Activated CD4-positive, alpha-beta memory T cell treated with anti-CD3 and anti-CD28 coated beads, Interleukin-2, amount 10 ng/mL, durations not matched to agents 7 days and 5 days (primary cell): ENCODE results near the gene IGF2R. TPM values are rescaled to one million over a fixed set of nuclear protein-coding genes. Genes with fewer than 3 reads are reported as not detected.
"Not testable (repeated sequence)": the region's sequence is repeated elsewhere in the genome, so short reads cannot be mapped to it uniquely, and the experiment has no call there.

Experiments
- CTCF ChIA-PET: fragments of 350-600 bp; sonication (Branson Sonifier 250); formaldehyde crosslinking; loops from one replicate; lab custom pipeline; 2021; ENCODE audit warnings: antibody characterized with exemption, inconsistent platforms; lab: Charles Lee
- POLR2A ChIA-PET: fragments of 350-600 bp; sonication (Branson Sonifier 250); formaldehyde crosslinking; loops from one replicate; lab custom pipeline; 2021; ENCODE audit warnings: antibody characterized with exemption; lab: Charles Lee
- DNase-seq: peaks from one replicate; pipeline ENCODE4 v3.0.0-alpha.2; 2020
- H3K27ac Mint-ChIP-seq: one replicate; pipeline ENCODE4 v1.8.0; 2021; ENCODE audit warnings: mild to moderate bottlenecking, mixed read lengths
- H3K27me3 Mint-ChIP-seq: one replicate; pipeline ENCODE4 v1.8.0; 2021; ENCODE audit warnings: mixed read lengths
- H3K36me3 Mint-ChIP-seq: one replicate; pipeline ENCODE4 v1.8.0; 2021; ENCODE audit warnings: low read depth, mixed read lengths
- H3K4me1 Mint-ChIP-seq: one replicate; pipeline ENCODE4 v1.8.0; 2021; ENCODE audit warnings: mixed read lengths
- H3K4me3 Mint-ChIP-seq: one replicate; pipeline ENCODE4 v1.8.0; 2021; ENCODE audit warnings: mild to moderate bottlenecking, mixed read lengths
- H3K9me3 Mint-ChIP-seq: one replicate; pipeline ENCODE4 v1.8.0; 2021; ENCODE audit warnings: mixed read lengths
- total RNA-seq, 2 experiments: library from RNA; stranded (reverse); gene quantifications; one replicate each; pipeline ENCODE4 v1.2.3, GENCODE V29; 2021

The IGF2R gene
- total RNA-seq, 2 experiments from 2014 or later, result 66.9 to 70.9 TPM

DNA sequence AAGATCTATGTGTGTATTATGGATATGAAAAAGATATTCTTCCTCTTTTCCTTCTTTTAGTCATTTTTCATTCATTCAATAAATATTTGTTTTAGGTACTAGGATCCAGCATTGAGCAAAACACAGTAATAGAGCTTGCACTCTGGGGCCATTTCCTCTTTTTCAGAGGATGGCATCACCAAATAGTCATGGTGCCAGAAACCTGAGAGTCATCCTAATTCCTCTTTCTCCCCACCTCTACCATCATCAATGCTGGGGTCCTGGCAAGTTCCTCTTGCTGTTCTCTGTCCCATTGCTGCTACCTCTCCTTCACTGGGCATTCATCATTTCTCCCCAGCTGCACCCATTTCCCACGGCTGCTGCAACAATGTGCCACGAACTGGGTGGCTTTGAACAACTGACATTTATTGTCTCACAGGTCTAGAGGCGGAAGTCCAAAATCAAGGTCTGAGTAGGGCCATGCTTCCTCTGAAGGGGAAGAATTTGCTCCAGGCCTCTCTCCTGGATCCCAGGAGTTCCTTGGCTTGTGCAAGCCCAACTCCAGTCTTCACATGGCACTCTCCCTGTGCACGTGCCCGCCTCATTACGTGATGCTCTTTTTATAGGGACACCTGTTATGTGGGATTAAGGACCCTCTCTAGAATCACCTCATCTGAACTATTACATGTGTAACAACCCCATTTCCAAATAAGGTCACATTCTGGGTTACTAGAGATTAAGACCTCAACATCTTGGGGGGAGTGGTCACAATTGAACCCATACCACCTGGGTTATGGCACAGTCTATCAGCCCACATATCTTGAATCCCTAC is 9.5 kb upstream of the IGF2R start:
- Mint-ChIP-seq H3K4me1 (peaks cover 9% of the 10 kb centered on the region), H3K4me3 (no peak overlapping the region), H3K36me3 (no peaks in the 10 kb centered on the region), H3K9me3 (no peaks in the 10 kb centered on the region), H3K27ac (no peak overlapping the region), H3K27me3 (peaks cover 14% of the 10 kb centered on the region)
- no peak for DNase-seq
- CTCF ChIA-PET, result no interaction called here
- POLR2A ChIA-PET, result interaction anchor here (0.8 kb wide), 1 partner anchor 29 kb away, joined by 3 read pairs; no protein-coding TSS in a partner anchor

DNA sequence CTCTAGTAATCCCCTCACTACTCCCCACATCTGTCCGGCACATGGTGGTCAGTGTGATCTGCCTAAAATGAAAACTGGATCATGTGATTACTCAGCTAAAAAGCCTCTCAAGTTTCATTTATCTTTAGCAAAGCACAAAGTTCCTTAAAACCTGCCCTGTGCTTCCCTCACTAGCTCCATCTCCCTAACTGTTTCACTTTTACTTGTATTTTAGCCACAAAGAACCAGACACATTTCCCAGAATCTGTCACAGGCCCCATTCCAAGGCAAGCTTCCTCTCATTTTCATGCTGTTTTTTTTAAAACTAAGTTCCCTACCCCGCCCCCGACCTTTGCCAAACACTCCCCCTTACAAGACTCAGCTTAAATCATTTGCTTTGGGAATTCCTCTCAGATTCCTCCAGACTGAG is 8.9 kb upstream of the IGF2R start:
- Mint-ChIP-seq H3K27ac (no peak overlapping the region), H3K9me3 (no peaks in the 10 kb centered on the region), H3K4me1 (peaks cover 9% of the 10 kb centered on the region), H3K27me3 (peaks cover 14% of the 10 kb centered on the region), H3K36me3 (no peaks in the 10 kb centered on the region), H3K4me3 (no peak overlapping the region)
- ChIA-PET CTCF (no interaction called here), POLR2A (no interaction called here)
- no peak for DNase-seq

DNA sequence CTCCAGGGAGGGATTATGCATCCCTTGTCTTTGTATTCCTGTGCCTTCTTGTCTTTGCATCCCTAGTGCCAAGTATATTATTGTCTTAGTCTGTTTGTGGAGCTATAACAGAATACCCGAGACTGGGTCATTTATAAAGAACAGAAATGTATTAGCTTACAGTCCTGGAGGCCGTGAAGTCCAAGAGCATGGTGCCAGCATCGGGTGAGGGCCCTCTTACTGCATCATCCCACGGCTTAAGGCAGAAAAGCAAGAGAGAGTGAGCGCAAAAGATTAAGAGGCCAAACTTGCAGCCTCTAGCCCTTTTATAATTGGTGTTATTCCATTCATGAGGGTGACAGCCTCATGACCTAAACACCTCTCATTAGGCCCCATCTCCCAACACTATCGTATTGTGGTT is 8.4 kb upstream of the IGF2R start:
- peaks cover 14% of the 10 kb centered on the region for H3K27me3 Mint-ChIP-seq
- ChIA-PET POLR2A (no interaction called here), CTCF (no interaction called here)
- no peak for DNase-seq
- H3K9me3 Mint-ChIP-seq, result no peaks in the 10 kb centered on the region
- H3K4me3 Mint-ChIP-seq, result no peak overlapping the region
- H3K4me1 Mint-ChIP-seq, result peaks cover 9% of the 10 kb centered on the region
- H3K36me3 Mint-ChIP-seq, result no peaks in the 10 kb centered on the region
- H3K27ac Mint-ChIP-seq, result no peak overlapping the region

DNA sequence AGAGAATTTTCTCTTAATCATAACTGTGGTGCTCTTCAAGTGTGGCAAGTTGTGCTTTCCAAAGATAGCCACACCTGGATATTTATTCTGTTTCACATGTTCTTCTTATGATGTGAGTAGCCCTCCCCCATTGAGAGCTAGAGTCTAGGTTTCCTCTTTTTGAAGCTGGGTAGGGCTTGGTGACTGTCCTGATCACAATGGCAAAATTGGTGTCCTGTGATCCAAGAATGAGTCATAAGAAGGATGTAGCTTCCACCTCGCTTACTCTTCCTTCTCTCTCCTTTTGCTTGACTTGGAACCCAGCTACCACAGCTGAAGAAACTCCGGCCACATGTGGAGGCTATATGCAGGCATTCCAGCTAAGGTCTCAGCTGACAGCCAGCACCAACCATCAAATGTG is 7.4 kb upstream of the IGF2R start:
- ChIA-PET CTCF (no interaction called here), POLR2A (no interaction called here)
- Mint-ChIP-seq H3K4me3 (no peak overlapping the region), H3K4me1 (peaks cover 9% of the 10 kb centered on the region), H3K27me3 (peaks cover 12% of the 10 kb centered on the region), H3K27ac (no peak overlapping the region), H3K9me3 (no peaks in the 10 kb centered on the region), H3K36me3 (no peaks in the 10 kb centered on the region)
- DNase-seq, result no peak

DNA sequence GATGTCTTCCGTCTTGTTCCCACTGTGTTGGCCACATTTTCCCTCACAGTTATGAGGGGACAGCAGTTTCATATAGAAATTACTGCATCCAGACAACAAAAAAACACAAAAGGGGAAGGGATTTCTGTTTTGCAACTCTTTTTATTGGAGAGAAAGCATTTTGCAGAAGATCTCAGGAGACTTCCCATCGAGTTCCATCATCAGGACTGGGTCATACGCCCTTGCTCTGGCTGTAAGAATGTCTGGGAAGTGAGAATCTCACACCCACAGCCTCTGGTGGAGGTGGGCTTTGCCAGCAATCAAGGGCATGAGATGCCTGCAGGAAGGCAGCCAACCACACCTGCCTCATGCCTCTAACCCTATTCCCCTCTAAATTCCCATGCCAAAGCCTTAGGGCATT is 5.8 kb upstream of the IGF2R start:
- CTCF ChIA-PET, result no interaction called here
- H3K9me3 Mint-ChIP-seq, result no peaks in the 10 kb centered on the region
- DNase-seq, result no peak
- peaks cover 15% of the 10 kb centered on the region for H3K4me1 Mint-ChIP-seq
- H3K4me3 Mint-ChIP-seq, result no peak overlapping the region
- POLR2A ChIA-PET, result no interaction called here
- H3K27me3 Mint-ChIP-seq, result peaks cover 15% of the 10 kb centered on the region
- H3K27ac Mint-ChIP-seq, result no peak overlapping the region
- no peaks in the 10 kb centered on the region for H3K36me3 Mint-ChIP-seq

DNA sequence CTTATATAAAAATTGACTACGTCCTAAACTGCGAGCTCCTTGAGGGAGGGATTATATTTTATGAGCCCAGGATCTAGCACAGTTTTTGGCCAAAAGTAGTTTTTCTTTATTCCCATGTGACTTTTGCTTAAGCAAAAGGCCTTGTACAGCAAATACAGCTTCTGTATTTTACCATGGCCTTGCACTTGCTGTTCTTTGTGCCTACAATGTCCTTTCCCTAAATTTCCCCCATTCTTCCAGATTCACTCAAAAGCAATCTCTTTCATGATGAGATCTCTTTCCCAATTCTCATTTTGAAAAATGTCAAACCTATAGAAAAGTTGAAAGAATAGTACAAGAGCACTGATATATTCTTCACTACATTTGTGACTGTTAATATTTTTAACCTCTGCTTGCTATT is 4.8 kb upstream of the IGF2R start:
- no peaks in the 10 kb centered on the region for H3K9me3 Mint-ChIP-seq
- peaks cover 16% of the 10 kb centered on the region for H3K4me1 Mint-ChIP-seq
- POLR2A ChIA-PET, result no interaction called here
- H3K27me3 Mint-ChIP-seq, result peaks cover 15% of the 10 kb centered on the region
- H3K4me3 Mint-ChIP-seq, result no peak overlapping the region
- DNase-seq, result no peak
- CTCF ChIA-PET, result interaction anchor here (0.6 kb wide), 1 partner anchor 24 kb away, joined by 4 read pairs; no protein-coding TSS in a partner anchor
- H3K27ac Mint-ChIP-seq, result no peak overlapping the region
- H3K36me3 Mint-ChIP-seq, result no peaks in the 10 kb centered on the region

DNA sequence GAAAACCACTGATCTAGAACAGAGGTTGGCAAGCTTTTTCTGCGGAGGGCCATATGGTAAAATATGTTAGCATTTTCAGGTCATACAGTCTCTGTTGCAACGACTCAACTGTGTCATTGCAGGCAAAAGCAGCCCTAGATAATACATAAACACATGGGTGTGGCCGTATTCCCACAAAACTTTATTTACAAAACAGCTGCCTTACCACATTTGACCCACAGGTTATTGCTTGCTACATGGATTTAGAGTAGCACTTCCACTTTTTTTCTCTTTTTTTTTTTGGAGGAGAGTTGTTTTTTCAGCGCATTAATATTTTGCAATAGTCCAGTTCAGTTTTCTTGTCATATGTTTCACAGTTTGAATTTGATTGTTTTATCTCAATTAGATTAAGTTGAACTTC is 2.5 kb upstream of the IGF2R start:
- CTCF ChIA-PET, result no interaction called here
- peaks cover 10% of the 10 kb centered on the region for H3K36me3 Mint-ChIP-seq
- POLR2A ChIA-PET, result interaction anchor here (0.9 to 4.9 kb wide), 3 partner anchors 12 to 176 kb away, joined by 4 to 45 read pairs (median 21); partner anchors contain the start of genes MRPL18 and TCP1
- H3K9me3 Mint-ChIP-seq, result no peaks in the 10 kb centered on the region
- peaks cover 22% of the 10 kb centered on the region for H3K4me1 Mint-ChIP-seq
- H3K27me3 Mint-ChIP-seq, result peaks cover 13% of the 10 kb centered on the region
- DNase-seq, result no peak
- no peak overlapping the region for H3K4me3 Mint-ChIP-seq
- H3K27ac Mint-ChIP-seq, result no peak overlapping the region

DNA sequence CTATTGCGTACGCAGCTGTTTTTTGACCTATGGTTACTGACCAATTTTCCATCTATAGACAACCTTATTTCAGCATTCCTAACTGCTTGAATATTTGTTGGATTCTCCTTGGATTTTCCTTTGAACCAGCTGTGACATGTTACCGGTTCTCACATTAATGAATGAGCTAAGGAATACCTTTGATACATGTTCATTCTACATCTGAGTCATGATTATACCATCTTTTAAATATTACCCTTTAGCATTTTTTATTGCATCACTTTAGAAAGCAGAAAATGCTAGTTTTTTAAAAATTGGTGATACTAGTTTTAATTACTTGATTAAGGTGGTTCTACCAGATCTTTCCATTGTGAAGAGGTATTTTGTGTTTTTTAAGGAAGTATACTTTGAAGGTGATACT is 1.9 kb upstream of the IGF2R start:
- DNase-seq, result no peak
- CTCF ChIA-PET, result no interaction called here
- Mint-ChIP-seq H3K27ac (no peak overlapping the region), H3K9me3 (no peaks in the 10 kb centered on the region), H3K27me3 (peaks cover 13% of the 10 kb centered on the region), H3K36me3 (peaks cover 12% of the 10 kb centered on the region), H3K4me1 (peaks cover 28% of the 10 kb centered on the region), H3K4me3 (no peak overlapping the region)
- POLR2A ChIA-PET, result interaction anchor here (1.5 to 5.0 kb wide), 4 partner anchors 12 to 177 kb away, joined by 11 to 46 read pairs (median 33); partner anchors contain the start of genes MRPL18 and TCP1

DNA sequence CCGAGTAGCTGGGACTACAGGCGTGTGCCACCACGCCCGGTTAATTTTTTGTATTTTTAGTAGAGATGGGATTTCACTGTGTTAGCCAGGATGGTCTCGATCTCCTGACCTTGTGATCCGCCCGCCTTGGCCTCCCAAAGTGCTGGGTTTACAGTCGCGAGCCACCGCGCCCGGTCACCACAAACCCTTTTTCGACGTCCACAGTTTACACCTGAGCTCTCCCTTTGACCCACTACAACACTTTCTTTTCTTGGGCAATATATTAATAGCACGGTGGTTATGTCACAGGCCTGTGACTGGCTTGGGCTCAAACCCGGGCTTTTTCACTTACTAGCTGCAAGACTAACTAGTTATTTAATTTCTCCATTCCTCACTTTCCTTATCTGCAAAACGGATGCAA is 1.3 kb upstream of the IGF2R start:
- not testable (repeated sequence) for H3K9me3 Mint-ChIP-seq, H3K27ac Mint-ChIP-seq, H3K27me3 Mint-ChIP-seq, DNase-seq
- peaks cover 12% of the 10 kb centered on the region for H3K36me3 Mint-ChIP-seq
- H3K4me3 Mint-ChIP-seq, result peak overlapping the region; percentile 77
- ChIA-PET POLR2A (interaction anchor here (0.6 to 5.0 kb wide), 15 partner anchors 11 to 272 kb away, joined by 3 to 46 read pairs (median 3); partner anchors contain the start of genes ACAT2, MRPL18 and TCP1), CTCF (interaction anchor here (0.5 kb wide), 1 partner anchor 125 kb away, joined by 4 read pairs; no protein-coding TSS in a partner anchor)
- peaks cover 34% of the 10 kb centered on the region for H3K4me1 Mint-ChIP-seq

DNA sequence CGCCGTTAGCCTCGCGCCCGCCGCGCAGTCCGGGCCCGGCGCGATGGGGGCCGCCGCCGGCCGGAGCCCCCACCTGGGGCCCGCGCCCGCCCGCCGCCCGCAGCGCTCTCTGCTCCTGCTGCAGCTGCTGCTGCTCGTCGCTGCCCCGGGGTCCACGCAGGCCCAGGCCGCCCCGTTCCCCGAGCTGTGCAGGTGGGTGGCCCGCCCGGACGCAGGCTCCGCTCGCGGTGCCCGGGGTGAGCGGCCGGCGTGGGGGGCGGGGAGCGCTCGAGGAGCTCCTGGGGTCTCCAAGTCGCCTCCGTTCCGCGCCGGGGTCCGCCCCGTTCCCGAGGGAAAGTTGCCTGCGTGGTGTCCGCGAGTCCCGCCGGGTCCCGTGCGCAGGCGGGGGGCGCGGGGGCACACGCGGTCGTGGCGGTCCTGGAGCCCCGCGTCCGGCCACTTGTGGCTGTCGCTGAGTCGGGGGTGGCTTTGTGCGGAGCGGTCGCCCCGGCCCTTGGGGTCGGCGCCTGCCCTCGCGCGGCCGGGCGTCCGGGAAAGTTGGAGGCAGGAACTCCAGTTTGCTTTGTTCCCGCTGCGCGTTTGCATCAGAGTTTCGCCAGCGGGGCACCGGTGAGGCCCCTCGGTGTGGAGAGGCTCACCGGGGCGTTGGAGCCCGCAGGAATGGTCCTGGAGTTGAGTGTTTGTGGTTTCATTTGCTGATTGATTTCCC is 476 bp downstream of the IGF2R start:
- CTCF ChIA-PET, result interaction anchor here (0.7 to 1.5 kb wide), 2 partner anchors 12 to 107 kb away, joined by 3 to 6 read pairs; no protein-coding TSS in a partner anchor
- peaks cover 3% of the 10 kb centered on the region for H3K27me3 Mint-ChIP-seq
- POLR2A ChIA-PET, result interaction anchor here (0.7 to 6.1 kb wide), 7 partner anchors 12 to 179 kb away, joined by 3 to 89 read pairs (median 12); partner anchors contain the start of genes MRPL18 and TCP1
- no peaks in the 10 kb centered on the region for H3K9me3 Mint-ChIP-seq
- H3K4me1 Mint-ChIP-seq, result peaks cover 52% of the 10 kb centered on the region
- DNase-seq, result peak; percentile 42
- H3K27ac Mint-ChIP-seq, result peak overlapping the region; percentile 83
- H3K4me3 Mint-ChIP-seq, result peak overlapping the region; percentile 90
- H3K36me3 Mint-ChIP-seq, result peaks cover 14% of the 10 kb centered on the region

DNA sequence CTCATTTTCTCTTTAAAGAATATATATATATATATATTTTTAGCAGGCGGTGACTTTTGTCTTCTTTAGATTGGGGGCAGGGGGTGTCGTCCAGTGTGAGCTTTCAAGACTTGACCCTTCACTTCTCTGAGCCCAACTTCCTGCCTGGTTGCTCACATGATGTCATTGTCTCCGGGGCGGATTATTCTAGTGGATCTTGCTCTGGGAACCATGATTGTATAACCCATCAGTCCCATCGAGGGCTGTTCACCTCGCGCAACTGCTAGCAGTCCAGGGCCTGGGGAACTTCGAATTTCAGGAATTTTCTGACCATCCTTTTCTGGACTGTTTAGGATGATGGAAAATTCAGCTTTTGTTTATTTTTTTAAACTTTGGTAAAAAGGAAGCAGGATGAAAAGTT is 1.0 kb downstream of the IGF2R start:
- POLR2A ChIA-PET, result interaction anchor here (0.7 to 6.1 kb wide), 9 partner anchors 11 to 180 kb away, joined by 3 to 89 read pairs (median 3); partner anchors contain the start of genes MRPL18 and TCP1
- CTCF ChIA-PET, result interaction anchor here (0.6 to 1.5 kb wide), 3 partner anchors 12 to 107 kb away, joined by 3 to 6 read pairs (median 3); no protein-coding TSS in a partner anchor
- Mint-ChIP-seq H3K36me3 (peaks cover 14% of the 10 kb centered on the region), H3K4me1 (peaks cover 57% of the 10 kb centered on the region), H3K4me3 (peak overlapping the region; percentile 90), H3K9me3 (no peaks in the 10 kb centered on the region), H3K27me3 (peaks cover 3% of the 10 kb centered on the region), H3K27ac (peak overlapping the region; percentile 83)
- DNase-seq, result peak; percentile 52

DNA sequence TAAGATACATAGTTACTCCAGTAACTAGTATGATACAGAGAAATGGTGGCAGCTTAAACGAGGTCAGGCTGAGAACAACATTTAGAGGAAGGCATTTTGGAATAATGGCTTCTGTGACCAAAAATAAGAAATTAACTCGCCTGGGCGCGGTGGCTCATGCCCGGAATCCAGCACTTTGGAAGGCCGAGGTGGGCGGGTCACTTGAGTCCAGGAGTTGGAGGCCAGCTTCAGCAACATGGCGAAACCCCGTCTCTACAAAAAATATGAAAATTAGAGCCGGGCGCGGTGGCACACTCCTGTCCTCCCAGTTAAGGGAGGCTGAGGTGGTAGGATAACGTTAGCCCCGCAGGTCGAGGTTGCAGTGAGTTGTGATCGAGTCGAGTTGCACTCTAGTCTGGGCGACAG is 1.8 kb downstream of the IGF2R start:
- CTCF ChIA-PET, result interaction anchor here (0.6 kb wide), 1 partner anchor 41 kb away, joined by 3 read pairs; no protein-coding TSS in a partner anchor
- POLR2A ChIA-PET, result interaction anchor here (0.9 to 6.1 kb wide), 6 partner anchors 10 to 181 kb away, joined by 3 to 89 read pairs (median 28); partner anchors contain the start of genes MRPL18 and TCP1
- peaks cover 62% of the 10 kb centered on the region for H3K4me1 Mint-ChIP-seq

More for the DNA sequence above, 1.8 kb downstream of the IGF2R start:
- no peak for DNase-seq
- Mint-ChIP-seq H3K27me3 (peaks cover 3% of the 10 kb centered on the region), H3K27ac (no peak overlapping the region), H3K36me3 (peaks cover 14% of the 10 kb centered on the region), H3K9me3 (no peaks in the 10 kb centered on the region), H3K4me3 (peak overlapping the region; percentile 90)
